ENCODE data around the gene APMAP.
A peak's percentile ranks its signal among the peaks of the same experiment; 100 is the strongest.

Gene APMAP

DNA sequence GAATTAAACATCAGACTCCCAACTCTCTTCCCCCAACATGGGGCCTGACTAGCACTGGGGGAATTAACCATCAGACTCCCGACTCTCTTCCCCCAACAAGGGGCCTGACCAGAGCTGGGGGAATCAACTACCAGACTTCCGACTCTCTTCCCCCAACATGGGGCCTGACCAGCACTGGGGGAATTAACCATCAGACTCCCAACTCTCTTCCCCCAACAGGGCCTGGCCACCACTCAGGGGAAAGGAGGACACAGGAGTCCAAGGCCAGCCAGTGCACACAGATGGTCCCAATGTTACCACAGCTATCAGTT is 30.4 kb downstream of the APMAP start:
- H3K4me1 ChIP-seq = no peaks in the 10 kb centered on the region
- TF ChIP-seq Cebpa-rat (IDR thresholded peaks at IDR 0.05) = no peak
- no peak overlapping the region for H3K4me2 ChIP-seq
- H3K27me3 ChIP-seq = no peaks in the 10 kb centered on the region
- H3K9me3 ChIP-seq = no peaks in the 10 kb centered on the region
- no peak overlapping the region for H3K9ac ChIP-seq
- no peak overlapping the region for H3K4me3 ChIP-seq
- H4K20me1 ChIP-seq = peaks cover 10% of the 10 kb centered on the region; the same call in 1 of the 2 replicates
- no peak overlapping the region for H3K27ac ChIP-seq
- peaks cover 98% of the 10 kb centered on the region for H3K36me3 ChIP-seq

DNA sequence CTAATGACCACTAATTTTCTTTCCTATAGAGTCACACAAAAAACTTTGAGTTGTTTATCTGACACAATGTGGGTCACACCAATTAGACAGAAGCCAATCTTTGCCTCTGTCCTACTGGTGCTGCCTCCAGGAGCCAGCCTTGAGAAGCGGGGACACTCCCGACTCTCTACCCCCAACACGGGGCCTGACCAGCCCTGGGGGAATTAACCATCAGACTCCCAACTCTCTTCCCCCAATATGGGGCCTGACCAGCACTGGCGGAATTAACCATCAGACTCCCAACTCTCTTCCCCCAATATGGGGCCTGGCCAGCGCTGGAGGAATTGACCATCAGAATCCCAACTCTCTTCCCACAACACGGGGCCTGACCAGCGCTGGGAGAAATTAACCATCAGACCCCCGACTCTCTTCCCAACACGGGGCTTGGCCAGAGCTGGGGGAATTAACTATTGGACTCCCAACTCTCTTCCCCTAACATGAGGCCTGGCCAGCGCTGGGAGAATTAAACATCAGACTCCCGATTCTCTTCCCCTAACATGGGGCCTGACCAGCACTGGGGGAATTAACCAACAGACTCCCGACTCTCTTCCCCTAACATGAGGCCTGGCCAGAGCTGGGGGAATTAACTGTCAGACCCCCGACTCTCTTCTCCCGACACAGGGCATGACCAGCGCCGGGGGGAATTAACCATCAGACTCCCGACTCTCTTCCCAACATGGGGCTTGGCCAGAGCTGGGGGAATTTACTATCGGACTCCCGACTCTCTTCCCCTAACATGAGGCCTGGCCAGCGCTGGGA is 31.0 kb downstream of the APMAP start:
- H4K20me1 ChIP-seq = peaks cover 10% of the 10 kb centered on the region; the same call in 1 of the 2 replicates
- peaks cover 96% of the 10 kb centered on the region for H3K36me3 ChIP-seq
- H3K27ac ChIP-seq = no peak overlapping the region

DNA sequence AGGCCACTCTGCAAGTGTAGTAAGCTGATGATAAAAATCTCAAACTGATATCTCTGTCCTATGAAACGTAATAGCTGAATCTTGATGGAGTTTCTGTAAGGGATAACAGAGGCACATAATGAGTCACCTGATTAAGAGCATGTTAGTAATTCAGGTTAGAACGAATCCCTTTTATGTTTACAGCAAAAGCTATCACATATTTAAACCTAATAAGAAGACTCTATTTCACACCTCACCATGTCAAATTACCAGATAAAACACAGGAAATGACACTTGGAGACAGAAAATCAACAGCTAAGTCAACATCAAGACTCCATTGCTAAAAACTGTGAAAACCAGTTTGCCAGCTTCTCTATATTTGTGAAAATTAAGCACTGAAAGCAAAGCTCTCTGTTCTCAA is 31.7 kb downstream of the APMAP start:
- no peaks in the 10 kb centered on the region for H3K27me3 ChIP-seq
- H3K4me1 ChIP-seq = peaks cover 8% of the 10 kb centered on the region
- TF ChIP-seq Cebpa-rat (IDR thresholded peaks at IDR 0.05) = no peak
- H3K27ac ChIP-seq = 0 out of 2 replicates have a peak overlapping the region, but pooled peaks have one; percentile 9
- no peak overlapping the region for H3K4me2 ChIP-seq
- peaks cover 10% of the 10 kb centered on the region; the same call in 1 of the 2 replicates for H4K20me1 ChIP-seq
- peaks cover 96% of the 10 kb centered on the region for H3K36me3 ChIP-seq
- no peak overlapping the region for H3K9ac ChIP-seq
- no peak overlapping the region for H3K4me3 ChIP-seq
- H3K9me3 ChIP-seq = no peaks in the 10 kb centered on the region

More for the DNA sequence above, 31.0 kb downstream of the APMAP start:
- H3K4me1 ChIP-seq = peaks cover under 1% of the 10 kb centered on the region
- no peak overlapping the region for H3K9ac ChIP-seq
- H3K4me3 ChIP-seq = no peak overlapping the region
- H3K27me3 ChIP-seq = no peaks in the 10 kb centered on the region
- H3K9me3 ChIP-seq = no peaks in the 10 kb centered on the region
- no peak overlapping the region for H3K4me2 ChIP-seq
- no peak for TF ChIP-seq Cebpa-rat (IDR thresholded peaks at IDR 0.05)

GRCh38 chr20:24960302-24960801 is 32.2 kb downstream of the APMAP start:
- peaks cover 92% of the 10 kb centered on the region for H3K36me3 ChIP-seq
- no peaks in the 10 kb centered on the region for H3K9me3 ChIP-seq
- no peaks in the 10 kb centered on the region for H3K27me3 ChIP-seq
- H3K4me3 ChIP-seq = no peak overlapping the region
- TF ChIP-seq Cebpa-rat (IDR thresholded peaks at IDR 0.05) = no peak
- no peak overlapping the region for H3K9ac ChIP-seq
- H3K4me2 ChIP-seq = no peak overlapping the region
- H4K20me1 ChIP-seq = peaks cover 10% of the 10 kb centered on the region; the same call in 1 of the 2 replicates
- 0 out of 2 replicates have a peak overlapping the region, but pooled peaks have one; percentile 9 for H3K27ac ChIP-seq
- H3K4me1 ChIP-seq = peaks cover 13% of the 10 kb centered on the region

DNA sequence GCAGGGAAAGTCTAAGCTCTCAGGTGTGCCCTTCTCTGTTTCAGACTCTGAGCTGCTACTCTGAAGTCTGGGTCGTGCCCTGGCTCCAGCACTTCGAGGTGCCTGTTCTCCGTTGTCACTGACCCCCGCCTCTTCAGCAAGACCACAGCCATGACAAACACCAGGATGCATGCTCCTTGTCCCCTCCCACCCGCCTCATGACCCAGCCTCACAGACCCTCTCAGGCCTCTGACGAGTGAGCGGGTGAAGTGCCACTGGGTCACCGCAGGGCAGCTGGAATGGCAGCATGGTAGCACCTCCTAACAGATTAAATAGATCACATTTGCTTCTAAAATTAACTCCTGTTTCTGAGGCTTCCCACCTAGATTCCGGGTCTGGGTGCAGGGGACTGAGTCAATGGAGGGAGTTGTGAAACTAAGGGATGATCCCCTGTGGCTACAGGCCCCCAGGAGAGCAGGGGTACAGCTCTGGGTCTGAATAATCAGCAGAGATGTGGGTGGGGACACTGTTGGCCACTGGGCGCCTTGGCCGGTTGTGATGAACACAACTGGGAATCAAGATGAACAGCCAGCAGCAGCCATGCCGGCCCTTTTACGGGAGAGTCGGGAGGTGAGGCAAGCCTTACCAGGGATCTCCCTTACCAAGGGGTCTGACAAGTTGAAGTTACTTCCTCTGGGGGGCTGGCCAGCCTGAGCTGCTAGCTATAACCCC is 32.8 kb downstream of the APMAP start:
- peaks cover 86% of the 10 kb centered on the region for H3K36me3 ChIP-seq
- no peaks in the 10 kb centered on the region for H3K9me3 ChIP-seq
- H3K27me3 ChIP-seq = no peaks in the 10 kb centered on the region
- H4K20me1 ChIP-seq = peaks cover 7% of the 10 kb centered on the region; the same call in 1 of the 2 replicates
- no peak overlapping the region for H3K9ac ChIP-seq
- peaks cover 19% of the 10 kb centered on the region for H3K4me1 ChIP-seq
- no peak overlapping the region for H3K4me2 ChIP-seq
- 0 out of 2 replicates have a peak overlapping the region, but pooled peaks have one; percentile 9 for H3K27ac ChIP-seq
- no peak overlapping the region for H3K4me3 ChIP-seq
- no peak for TF ChIP-seq Cebpa-rat (IDR thresholded peaks at IDR 0.05)

DNA sequence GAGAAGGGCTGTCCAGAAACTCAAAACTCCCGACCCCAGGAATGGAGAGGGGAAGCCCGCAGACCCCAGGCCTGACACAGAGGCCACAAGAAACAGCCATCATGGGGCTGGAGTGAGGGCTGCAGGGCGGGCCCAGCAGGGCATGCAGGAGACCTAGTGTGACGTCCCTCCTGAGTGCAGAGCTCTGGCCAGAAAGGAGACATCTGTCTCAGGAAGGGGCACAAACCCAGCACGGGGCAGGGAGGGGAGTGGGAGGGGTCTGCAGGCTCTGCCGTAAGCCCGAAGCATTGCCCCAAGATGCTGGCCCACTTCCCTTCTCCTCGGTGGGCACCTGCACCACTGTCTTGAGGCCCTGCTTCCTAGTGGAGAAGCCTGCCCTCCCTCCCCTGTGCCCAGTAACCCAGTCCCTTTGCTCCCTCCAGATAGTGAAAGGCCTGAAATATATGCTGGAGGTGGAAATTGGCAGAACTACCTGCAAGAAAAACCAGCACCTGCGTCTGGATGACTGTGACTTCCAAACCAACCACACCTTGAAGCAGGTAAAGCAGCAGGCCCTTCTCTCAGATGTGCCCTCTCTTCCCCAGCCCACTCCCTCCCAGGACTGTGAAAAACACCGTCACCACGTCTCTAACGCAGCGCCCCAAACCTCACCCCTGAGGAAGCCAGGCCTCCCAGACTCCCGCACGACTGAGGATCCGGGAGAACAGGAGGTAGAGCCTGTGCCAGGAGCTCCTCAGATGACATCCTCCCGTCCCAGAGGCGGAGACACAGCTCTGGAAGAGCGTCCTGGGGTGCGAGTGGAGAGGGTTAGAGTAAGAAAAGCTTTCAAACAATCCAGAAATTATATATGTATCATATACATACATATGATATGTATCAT is 33.8 kb downstream of the APMAP start:
- peak overlapping the region; percentile 36; the same call in 1 of the 2 replicates for H3K27ac ChIP-seq
- H3K9ac ChIP-seq = no peak overlapping the region
- no peak for TF ChIP-seq Cebpa-rat (IDR thresholded peaks at IDR 0.05)
- no peak overlapping the region for H3K4me2 ChIP-seq
- H3K4me1 ChIP-seq = peaks cover 29% of the 10 kb centered on the region
- H4K20me1 ChIP-seq = peaks cover 5% of the 10 kb centered on the region; the same call in 1 of the 2 replicates
- no peak overlapping the region for H3K4me3 ChIP-seq
- no peaks in the 10 kb centered on the region for H3K27me3 ChIP-seq
- no peaks in the 10 kb centered on the region for H3K9me3 ChIP-seq
- peaks cover 76% of the 10 kb centered on the region for H3K36me3 ChIP-seq

- Histone ChIP-seq H3K27me3 (no peaks in the 10 kb centered on the region), H3K4me3 (no peak overlapping the region), H3K9ac (no peak overlapping the region), H3K36me3 (peaks cover 63% of the 10 kb centered on the region), H3K4me1 (peaks cover 42% of the 10 kb centered on the region), H3K4me2 (no peak overlapping the region), H4K20me1 (peaks cover 5% of the 10 kb centered on the region; the same call in 1 of the 2 replicates), H3K9me3 (no peaks in the 10 kb centered on the region), H3K27ac (peak overlapping the region; percentile 36; the same call in 1 of the 2 replicates)
- no peak for TF ChIP-seq Cebpa-rat (IDR thresholded peaks at IDR 0.05)
These were observed 35.1 kb downstream of the APMAP start for GRCh38 chr20:24957326-24958016.

DNA sequence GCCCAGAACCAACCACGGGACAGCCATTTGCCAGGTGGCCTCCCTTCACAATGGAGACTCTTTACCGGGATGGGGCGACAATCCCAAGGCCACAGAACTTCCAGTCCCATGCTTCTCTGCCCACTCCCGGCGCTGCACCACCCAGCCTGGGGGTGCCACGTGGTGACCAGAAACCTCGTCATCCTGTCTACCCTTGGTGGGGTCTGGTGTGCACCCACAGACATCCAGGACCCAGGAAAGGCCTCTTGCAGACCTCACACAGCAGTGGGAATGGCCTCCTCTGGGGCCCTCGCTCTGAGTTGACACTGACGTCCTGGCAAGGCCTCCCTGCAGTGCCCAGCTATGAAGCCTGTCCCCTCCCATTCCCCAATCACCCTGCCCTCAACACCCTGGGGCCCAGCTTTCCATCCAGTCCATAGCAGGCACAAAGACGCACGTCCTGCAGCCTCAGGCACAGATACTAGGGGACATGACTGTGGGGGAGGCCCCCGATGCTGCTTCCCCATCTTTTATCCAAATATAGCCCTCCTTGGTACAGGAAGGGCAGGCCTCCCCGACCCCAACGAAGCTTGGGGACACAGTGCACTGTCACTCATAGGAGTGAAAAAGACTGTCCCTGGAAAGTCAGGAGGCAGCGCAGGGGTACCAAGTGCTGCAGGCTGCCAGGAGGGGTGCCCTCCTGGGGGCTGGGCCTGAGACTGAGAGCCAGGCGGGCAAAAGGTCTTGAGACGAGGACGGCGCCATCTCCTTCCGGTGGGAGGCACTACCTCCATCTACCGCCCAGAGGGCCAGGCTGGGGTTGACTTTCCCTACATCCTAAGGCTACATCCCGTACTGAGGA is 36.3 kb downstream of the APMAP start:
- Histone ChIP-seq H3K9me3 (no peaks in the 10 kb centered on the region), H3K4me1 (peaks cover 54% of the 10 kb centered on the region), H3K27me3 (no peaks in the 10 kb centered on the region), H3K4me2 (peak overlapping the region; percentile 97), H3K9ac (no peak overlapping the region), H3K27ac (peak overlapping the region; percentile 66), H4K20me1 (peaks cover 5% of the 10 kb centered on the region; the same call in 1 of the 2 replicates), H3K36me3 (peaks cover 51% of the 10 kb centered on the region), H3K4me3 (no peak overlapping the region)
- TF ChIP-seq Cebpa-rat (IDR thresholded peaks at IDR 0.05) = no peak

Measured in BLaER1 (cell line).